Adipose tissue (tissue), 3 donors: Measurements from ENCODE around the gene FGGY. TPM values are rescaled to one million over a fixed set of nuclear protein-coding genes. Genes with fewer than 3 reads are reported as not detected.
"Not testable (repeated sequence)": the region's sequence is repeated elsewhere in the genome, so short reads cannot be mapped to it uniquely, and the experiment has no call there.

Experiments used
- H3K27ac ChIP-seq: one replicate; pipeline ENCODE4 v1.5.1; 2013; ENCODE audit warnings: low read depth, low read length
- whole genome bisulfite sequencing, 3 donors: extraction: QIAGEN DNeasy Blood & Tissue Kit; methylation state at CpG; one replicate each; pipeline ENCODE4 v1.1.7; 2013; 5-methylcytosine and 5-hydroxymethylcytosine counted together
- polyA plus RNA-seq, 3 donors: library from polyadenylated mRNA; stranded (reverse); fragments of 200-250 nt; gene quantifications; one replicate each; pipeline ENCODE4 v1.2.3, GENCODE V29; 2013
- donor health status: healthy with polysubstance abuse.
- donor health status: Bipolar disorder and iron deficiency.
- donor health status: healthy.

FGGY gene
- polyA plus RNA-seq, 3 donors: 6.3 to 13.4 (median 12.8) TPM

GRCh38 chr1:59703226-59703917 lies 406.5 kb downstream of the FGGY start:
- WGBS, 3 donors: 66 to 81% (median 72%) methylated on average over 1 of the region's 1 CpG
- no peak overlapping the region for H3K27ac ChIP-seq

- 66 to 78% (median 67%) methylated on average over 6 of the region's 6 CpGs for WGBS, 3 donors
- no peak overlapping the region for H3K27ac ChIP-seq
Observed at GRCh38 chr1:59703918-59704378, 407.1 kb downstream of the FGGY start.

GRCh38 chr1:59704716-59705115 lies 407.8 kb downstream of the FGGY start:
- H3K27ac ChIP-seq: no peak overlapping the region
- 63 to 73% (median 72%) methylated on average over 2 of the region's 2 CpGs for WGBS, 3 donors

DNA sequence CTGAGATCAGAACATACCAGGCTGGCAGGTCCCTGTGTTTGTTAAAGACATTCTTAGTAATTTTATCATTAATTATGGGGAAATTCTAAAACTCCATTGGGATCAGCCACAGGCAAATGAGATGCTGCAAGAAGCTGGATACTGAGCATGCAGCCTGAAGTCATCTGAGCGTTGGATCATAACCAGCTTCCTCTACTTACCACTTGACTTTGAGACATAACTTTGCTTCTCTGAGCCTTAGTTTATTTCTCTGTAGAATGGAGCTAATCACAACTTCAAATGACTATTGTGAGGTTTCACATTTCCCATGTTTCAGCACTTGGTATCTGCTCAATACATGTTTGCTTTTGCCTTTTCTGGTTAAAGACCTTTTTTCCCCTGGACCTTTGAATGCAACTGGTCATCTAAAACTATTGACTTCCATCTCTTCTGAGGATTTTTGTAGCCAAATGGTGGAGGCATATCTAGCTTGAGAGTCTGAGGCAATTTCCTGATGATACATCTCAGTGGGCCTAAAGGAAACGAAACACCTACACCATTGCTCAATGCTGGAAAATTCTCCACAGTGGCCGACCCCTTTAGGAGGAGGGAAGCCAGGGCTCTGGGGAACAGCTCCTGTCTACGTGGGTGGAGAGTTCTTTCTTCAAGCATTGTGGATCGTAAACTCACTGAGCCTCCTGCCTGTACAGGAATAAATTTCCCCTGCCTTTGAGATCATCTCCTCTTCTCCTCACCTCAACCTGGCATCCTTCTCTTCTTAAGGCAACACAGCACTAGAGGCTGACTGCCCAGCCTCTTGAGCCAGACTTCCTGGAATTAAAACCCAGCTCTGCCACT lies 408.8 kb downstream of the FGGY start:
- WGBS, 3 donors: 42 to 80% (median 49%) methylated on average over 5 of the region's 5 CpGs
- no peak overlapping the region for H3K27ac ChIP-seq

GRCh38 chr1:59706303-59706599 lies 409.4 kb downstream of the FGGY start:
- H3K27ac ChIP-seq: no peak overlapping the region

DNA sequence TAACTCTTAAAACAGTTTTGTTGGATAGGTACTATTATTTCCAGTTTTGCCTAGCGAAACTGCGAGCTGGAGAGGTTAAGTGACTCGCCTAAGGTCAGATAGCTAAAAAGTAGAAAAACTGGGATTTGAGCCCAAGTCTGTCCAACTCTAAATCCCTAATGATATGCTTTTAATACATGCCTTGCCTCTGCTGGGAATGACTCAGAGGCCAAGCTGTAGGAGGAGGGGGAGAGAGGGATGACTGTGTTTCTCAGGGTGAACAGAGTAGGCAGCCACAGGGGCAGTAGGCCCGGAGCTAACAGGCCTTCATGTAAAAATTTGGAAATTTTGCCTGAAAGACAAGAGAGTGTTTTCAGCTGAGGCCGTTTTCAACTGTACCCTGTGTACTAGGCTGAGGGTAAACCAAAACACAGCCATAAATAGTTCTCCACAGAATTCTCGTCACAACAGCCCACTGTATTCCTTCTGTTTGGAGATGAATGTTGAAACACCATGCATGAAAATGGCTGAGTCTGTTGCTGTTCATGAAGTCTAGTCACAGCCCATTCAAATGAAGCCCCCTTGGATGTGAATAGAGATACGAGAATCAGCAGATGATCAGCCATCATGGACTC lies 410.4 kb downstream of the FGGY start:
- H3K27ac ChIP-seq: no peak overlapping the region
- 58 to 84% (median 60%) methylated on average over 7 of the region's 7 CpGs for WGBS, 3 donors

- WGBS, 3 donors: 86 to 90% (median 86%) methylated on average over 3 of the region's 3 CpGs
- H3K27ac ChIP-seq: no peak overlapping the region
Observed at GRCh38 chr1:59709333-59709732, 412.4 kb downstream of the FGGY start.

GRCh38 chr1:59710920-59711319 lies 414.0 kb downstream of the FGGY start:
- not testable (repeated sequence) for H3K27ac ChIP-seq
- WGBS, 3 donors: 97 to 98% (median 98%) methylated on average over 2 of the region's 2 CpGs

DNA sequence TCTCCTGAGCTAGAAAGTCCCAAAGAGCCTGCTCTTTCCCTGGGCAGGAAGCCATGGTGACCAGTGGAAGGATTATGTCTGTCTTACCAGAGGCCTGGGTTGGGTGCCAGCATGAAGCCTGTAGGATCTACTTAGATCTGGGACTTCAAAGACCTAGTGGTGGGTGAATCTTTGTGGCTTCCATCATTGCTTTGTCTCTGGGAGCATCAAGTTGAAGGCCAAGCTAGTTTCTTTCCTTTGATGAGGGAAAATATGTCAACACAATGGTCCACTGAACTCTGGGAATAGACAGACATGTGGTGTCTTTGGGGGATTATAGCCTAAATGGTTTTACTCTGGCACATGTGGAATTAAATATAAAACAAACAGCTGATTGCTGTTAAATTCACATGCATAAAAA lies 417.3 kb downstream of the FGGY start:
- no peak overlapping the region for H3K27ac ChIP-seq

DNA sequence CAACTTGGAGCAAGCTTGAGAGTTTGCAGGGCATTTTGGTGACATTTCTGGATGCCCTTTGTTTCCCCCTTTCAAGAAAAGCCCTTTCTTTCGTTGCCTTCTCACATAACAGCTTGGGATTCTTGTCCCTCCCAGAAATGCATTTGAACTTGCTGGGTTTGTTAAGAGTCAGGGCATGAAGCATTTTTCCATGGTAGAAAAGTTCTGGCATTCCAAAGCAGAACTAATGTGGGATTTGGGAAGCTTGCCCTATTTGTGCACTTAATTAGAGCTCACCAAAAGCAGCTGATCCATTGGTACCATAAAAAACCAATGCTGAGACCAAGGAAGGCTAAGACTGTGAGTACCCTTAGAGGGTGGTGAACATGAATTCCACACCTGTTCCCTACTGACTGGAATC lies 418.1 kb downstream of the FGGY start:
- 78 to 85% (median 84%) methylated on average over 1 of the region's 1 CpG for WGBS, 3 donors
- H3K27ac ChIP-seq: no peak overlapping the region

DNA sequence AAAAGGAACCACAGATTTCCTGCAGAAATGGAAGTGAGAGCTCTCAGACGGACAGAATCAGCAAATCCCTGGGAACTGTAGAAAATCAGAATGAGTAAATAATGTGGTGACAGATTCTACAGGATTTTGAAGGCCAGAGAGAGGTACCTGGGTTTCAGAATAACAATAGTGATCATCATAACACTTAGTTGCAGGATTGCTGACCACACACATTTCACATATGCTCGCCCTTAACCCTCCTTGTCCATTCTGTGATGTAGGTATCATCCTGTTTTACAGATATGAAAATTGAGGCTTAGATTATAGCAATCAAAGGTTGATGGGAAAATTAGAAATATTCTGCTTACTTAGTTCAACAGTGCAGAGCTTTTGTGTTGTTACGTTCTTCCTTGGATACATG lies 419.9 kb downstream of the FGGY start:
- H3K27ac ChIP-seq: no peak overlapping the region
- WGBS, 3 donors: 86 to 90% (median 87%) methylated on average over 3 of the region's 3 CpGs

DNA sequence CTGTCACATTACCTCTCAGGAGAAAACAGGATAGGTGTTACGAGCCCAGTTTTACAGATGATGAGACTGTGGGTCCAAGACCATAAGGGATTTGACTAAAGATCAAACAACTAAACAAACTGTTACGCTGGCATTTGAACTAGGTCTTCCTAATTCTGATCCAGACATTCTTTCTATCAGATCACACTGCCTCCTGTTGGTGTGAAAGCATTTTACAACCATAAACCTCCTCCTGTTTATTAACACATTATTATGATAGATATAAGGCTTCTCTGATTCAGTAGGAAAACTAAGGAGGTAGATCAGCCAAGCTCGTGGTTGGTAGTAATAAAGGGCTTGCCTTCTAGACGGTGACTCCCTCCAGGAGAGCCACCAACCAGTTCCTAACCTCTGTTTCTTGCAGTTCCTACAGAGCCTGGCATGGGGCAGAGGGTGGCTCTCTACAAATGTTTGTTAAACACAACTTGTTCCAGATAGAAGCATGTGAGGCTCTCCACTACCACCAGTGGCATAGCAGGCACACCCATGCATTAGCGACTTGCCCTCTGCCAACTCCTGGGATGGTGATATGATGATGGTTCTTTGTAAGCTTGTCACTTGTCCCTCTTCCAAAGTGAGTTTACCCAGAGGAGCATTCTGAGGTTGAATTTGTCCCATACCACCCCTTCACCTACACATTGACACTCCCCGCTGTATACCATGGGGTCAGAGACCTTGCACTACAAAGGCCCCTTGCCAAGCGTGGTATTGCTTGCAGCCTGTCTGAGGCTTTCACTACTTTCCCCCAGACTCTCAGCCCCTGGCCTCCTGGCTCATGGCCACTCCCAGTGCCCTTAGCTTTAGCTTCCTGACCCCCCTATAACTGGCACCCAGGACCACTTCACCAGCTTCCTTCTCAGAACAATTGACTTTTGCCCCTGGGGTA lies 421.4 kb downstream of the FGGY start:
- no peak overlapping the region for H3K27ac ChIP-seq
- 84 to 95% (median 89%) methylated on average over 7 of the region's 7 CpGs for WGBS, 3 donors

DNA sequence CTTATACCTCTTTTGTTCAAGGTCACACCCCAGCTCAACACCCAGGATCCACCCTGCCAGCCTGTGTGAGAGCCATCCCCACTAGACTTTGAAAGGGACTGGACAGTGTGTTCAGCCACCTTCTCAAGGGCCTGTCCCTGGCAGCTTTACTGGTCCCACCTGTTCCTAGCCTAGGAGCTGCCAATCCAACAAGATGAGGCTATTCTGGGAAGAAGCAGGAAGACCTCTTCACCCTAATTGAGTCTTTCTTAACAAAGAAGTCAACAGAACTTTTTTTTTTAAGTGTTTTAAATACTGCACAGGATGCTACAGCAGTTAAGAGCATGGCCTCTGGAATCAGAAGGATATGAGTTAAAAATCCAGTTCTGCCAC lies 422.1 kb downstream of the FGGY start:
- no peak overlapping the region for H3K27ac ChIP-seq

DNA sequence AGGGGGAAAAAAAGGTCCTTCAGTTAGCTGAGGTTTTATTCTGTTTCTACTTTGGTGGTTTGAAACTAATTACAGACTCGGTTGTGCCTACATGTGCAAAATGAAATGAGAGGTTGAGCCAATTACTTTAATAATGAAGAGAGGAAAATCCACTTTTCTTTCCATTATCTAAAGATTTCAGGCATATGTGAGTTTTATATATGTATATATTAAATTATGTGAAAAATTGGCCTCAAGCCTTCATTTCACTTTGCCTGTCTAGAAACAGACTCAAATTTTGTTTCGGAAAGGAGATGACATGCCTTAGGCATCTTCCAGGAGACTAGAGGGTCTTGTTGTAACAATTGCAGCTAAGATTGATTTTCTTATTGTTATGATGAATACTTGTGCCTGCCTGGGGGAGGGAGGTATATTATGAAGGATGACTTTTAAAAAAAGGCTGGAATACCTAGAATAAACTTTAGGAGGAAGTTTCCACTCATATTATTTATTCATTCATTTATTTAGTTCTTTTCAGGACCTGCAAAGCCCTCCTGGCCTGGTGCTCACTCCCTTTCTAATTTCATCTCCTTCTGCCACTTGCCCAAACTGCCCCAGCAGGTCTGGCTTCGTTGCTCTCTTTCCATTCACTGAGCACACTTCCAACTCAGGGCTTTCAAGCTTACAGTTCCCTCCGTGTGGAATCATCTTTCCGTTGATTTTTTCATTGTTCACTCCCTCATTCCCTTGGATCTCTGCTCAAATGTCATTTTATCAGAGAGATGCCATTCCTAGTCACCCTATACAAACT lies 423.6 kb downstream of the FGGY start:
- H3K27ac ChIP-seq: no peak overlapping the region
- WGBS, 3 donors: 76 to 79% (median 78%) methylated on average over 5 of the region's 5 CpGs

GRCh38 chr1:59730302-59730701 lies 433.4 kb downstream of the FGGY start:
- 80 to 95% (median 93%) methylated on average over 1 of the region's 1 CpG for WGBS, 3 donors

GRCh38 chr1:59730759-59731478 lies 434.0 kb downstream of the FGGY start:
- WGBS, 3 donors: 27 to 44% (median 33%) methylated on average over 12 of the region's 12 CpGs
- H3K27ac ChIP-seq: no peak overlapping the region

More at GRCh38 chr1:59730302-59730701, 433.4 kb downstream of the FGGY start:
- H3K27ac ChIP-seq: no peak overlapping the region

DNA sequence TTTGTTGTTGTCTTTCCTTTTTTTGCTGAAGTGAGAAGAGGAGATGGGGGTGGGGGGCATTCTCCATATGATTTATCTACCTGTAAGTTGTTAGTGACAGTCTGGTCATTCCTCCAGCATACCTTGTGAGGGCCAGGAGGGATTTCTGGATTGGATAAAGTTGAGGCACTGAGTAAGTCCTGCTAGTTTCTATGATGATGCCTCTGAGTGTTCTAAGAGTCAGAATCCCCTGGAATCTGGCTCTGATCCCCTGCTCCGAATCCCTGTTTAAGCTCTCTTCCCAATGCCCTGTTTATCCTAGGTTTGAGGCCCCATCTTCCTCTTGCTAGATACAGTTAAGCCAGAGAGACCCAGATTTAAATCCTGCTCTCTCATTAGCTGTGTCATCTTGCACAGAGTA lies 434.7 kb downstream of the FGGY start:
- 84 to 100% (median 94%) methylated on average over 1 of the region's 1 CpG for WGBS, 3 donors
- H3K27ac ChIP-seq: no peak overlapping the region
